ENCODE measurements around the gene SRGN. TPM values are rescaled to one million over a fixed set of nuclear protein-coding genes. Genes with fewer than 3 reads are reported as not detected.

The SRGN gene
- total and polyA plus RNA-seq, 10 of the 15 experiments (the other 5 are each of a cell fraction or from before 2014, with no cell fraction given) = 382 to 2,414 (median 885) TPM

GRCh38 chr10:69051303-69051702 lies 36.6 kb upstream of the SRGN start (continued):
- no peak for TF ChIP-seq ZBTB33 (IDR thresholded peaks at IDR 0.05)
- TF ChIP-seq CBX5 (IDR thresholded peaks at IDR 0.05; ENCODE audit: low read depth) = no peak
- TF ChIP-seq MTA2 (IDR thresholded peaks at IDR 0.05; ENCODE audit: low read depth) = peak; percentile 9; the same call in 1 of the 2 replicates
- TF ChIP-seq TCF7 (IDR thresholded peaks at IDR 0.05; ENCODE audit: borderline replicate concordance) = no peak
- no peak for TF ChIP-seq ZNF24 (IDR thresholded peaks at IDR 0.05)
- TF ChIP-seq SRF (IDR thresholded peaks at IDR 0.05; ENCODE audit: low read depth in 2 of 2, low read length in 2 of 2) = peak in 1 of 2 experiments; percentile 89; a peak in 2 of 4 replicates
- TF ChIP-seq CUX1 (IDR thresholded peaks at IDR 0.05; ENCODE audit: insufficient replicate concordance, low read depth, low read length) = no peak
- TF ChIP-seq POLR2AphosphoS5 (IDR thresholded peaks at IDR 0.05; ENCODE audit: low read length) = peak; percentile 43; the same call in 1 of the 2 replicates
- no peak for TF ChIP-seq RB1 (IDR thresholded peaks at IDR 0.05; ENCODE audit: borderline replicate concordance)
- peak; percentile 97 for TF ChIP-seq ATF7 (IDR thresholded peaks at IDR 0.05; ENCODE audit: low read depth)
- no peak for TF ChIP-seq CEBPB (IDR thresholded peaks at IDR 0.05; ENCODE audit: borderline replicate concordance in 1 of 2, low read depth in 2 of 2, low read length in 2 of 2)
- peak; percentile 99 for TF ChIP-seq E2F4 (IDR thresholded peaks at IDR 0.05; ENCODE audit: low read depth, low read length)
- no peak; the same call in 1 of the 2 replicates for TF ChIP-seq ZBTB40 (IDR thresholded peaks at IDR 0.05; ENCODE audit: borderline replicate concordance)
- TF ChIP-seq ZBTB4 (CRISPR knock-in tag; IDR thresholded peaks at IDR 0.05) = no peak

Data from GM12878 (cell line).